ENCODE data around the gene FRAS1. TPM values are rescaled to one million over a fixed set of nuclear protein-coding genes. Genes with fewer than 3 reads are reported as not detected.

Gene FRAS1
- total and polyA plus RNA-seq, 3 experiments from 2014 or later, result not detected

DNA sequence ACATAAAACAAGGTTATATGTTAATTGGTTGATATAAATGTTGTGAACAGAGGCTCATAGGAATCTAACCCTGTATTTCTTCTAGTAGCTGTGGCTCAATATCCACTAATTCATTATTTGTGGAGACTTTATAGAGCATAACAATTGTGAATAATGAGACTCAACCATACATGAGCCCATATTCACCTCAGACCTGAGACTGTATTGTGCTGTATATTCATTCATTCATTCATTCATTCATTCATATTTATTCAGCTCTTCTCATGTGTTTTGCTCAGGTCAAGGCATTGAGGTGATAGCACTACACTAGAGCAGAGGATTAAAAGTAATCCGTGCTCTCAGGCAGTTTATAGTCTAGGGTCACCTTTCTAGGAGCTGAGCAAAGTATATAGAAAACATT lies 470.0 kb downstream of the FRAS1 start:
- no peak for DNase-seq
- H3K9me3 Mint-ChIP-seq, result peaks cover 0 to 5% (median 0%) of the 10 kb centered on the region in 5 donors
- Histone ChIP-seq H3K27ac (ENCODE audit: low read depth, low read length) (no peak overlapping the region), H3K4me3 (ENCODE audit: low read length) (no peak overlapping the region), H3K4me1 (ENCODE audit: insufficient read depth, low read length) (no peaks in the 10 kb centered on the region), H3K27me3 (ENCODE audit: insufficient read depth, low read length, poor library complexity, severe bottlenecking) (no peaks in the 10 kb centered on the region), H3K36me3 (ENCODE audit: insufficient read depth, low read length) (no peaks in the 10 kb centered on the region), H3K9me3 (ENCODE audit: low read length) (no peaks in the 10 kb centered on the region)
- H3K36me3 Mint-ChIP-seq, result no peaks in the 10 kb centered on the region
- ChIA-PET POLR2A (no interaction called here), CTCF (no interaction called here)
- no peak overlapping the region for H3K4me3 Mint-ChIP-seq
- peaks cover 7 to 10% of the 10 kb centered on the region in 2 donors for H3K27me3 Mint-ChIP-seq
- no peaks in the 10 kb centered on the region for H3K4me1 Mint-ChIP-seq
- no peak overlapping the region for H3K27ac Mint-ChIP-seq

DNA sequence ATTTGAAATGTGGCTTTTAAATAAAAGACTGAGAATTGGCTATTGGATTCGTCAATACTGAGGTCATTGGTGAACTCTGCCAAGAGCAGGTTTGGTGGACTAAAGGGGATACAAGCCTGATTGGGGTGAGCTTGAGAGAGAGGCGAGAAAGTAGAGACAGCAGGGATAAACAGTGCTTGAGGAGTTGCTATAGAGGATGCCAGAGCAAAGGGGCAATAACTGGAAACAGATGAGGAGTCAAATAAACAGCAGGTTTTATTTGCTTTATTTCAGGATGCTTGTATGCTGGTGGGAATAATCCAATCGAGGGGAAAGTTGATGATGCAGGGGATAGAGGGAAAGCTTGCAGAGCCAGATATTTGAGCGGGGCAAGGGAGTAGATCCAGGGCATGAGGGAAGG lies 470.4 kb downstream of the FRAS1 start:
- H3K27me3 ChIP-seq (ENCODE audit: insufficient read depth, low read length, poor library complexity, severe bottlenecking), result no peaks in the 10 kb centered on the region

DNA sequence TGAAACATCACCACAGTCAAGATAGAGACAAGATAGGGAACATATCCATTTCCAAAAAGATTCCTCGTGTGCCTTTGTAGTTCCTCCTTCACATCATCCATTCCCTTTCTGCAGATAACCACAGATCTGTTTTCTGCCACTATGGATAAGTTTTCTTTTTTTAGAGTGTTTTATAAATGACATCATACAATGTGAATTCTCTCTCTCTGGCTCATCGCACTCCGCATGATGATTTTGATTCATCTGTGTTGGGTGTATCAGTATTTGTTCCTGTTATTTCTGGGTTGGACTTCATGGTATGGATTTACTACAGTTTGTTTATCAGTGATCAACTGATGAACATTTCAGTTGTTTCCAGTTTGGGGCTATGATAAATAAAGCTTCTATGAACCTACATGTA lies 471.2 kb downstream of the FRAS1 start:
- H3K27me3 Mint-ChIP-seq, result peaks cover 6 to 7% of the 10 kb centered on the region in 2 donors
- Histone ChIP-seq H3K4me1 (ENCODE audit: insufficient read depth, low read length) (no peaks in the 10 kb centered on the region), H3K9me3 (ENCODE audit: low read length) (no peaks in the 10 kb centered on the region), H3K36me3 (ENCODE audit: insufficient read depth, low read length) (no peaks in the 10 kb centered on the region), H3K27me3 (ENCODE audit: insufficient read depth, low read length, poor library complexity, severe bottlenecking) (no peaks in the 10 kb centered on the region), H3K27ac (ENCODE audit: low read depth, low read length) (no peak overlapping the region), H3K4me3 (ENCODE audit: low read length) (no peak overlapping the region)
- no peak for DNase-seq
- no peak overlapping the region for H3K27ac Mint-ChIP-seq
- H3K4me1 Mint-ChIP-seq, result no peaks in the 10 kb centered on the region
- peaks cover 0 to 5% (median 0%) of the 10 kb centered on the region in 5 donors for H3K9me3 Mint-ChIP-seq
- H3K4me3 Mint-ChIP-seq, result no peak overlapping the region
- POLR2A ChIA-PET, result no interaction called here
- CTCF ChIA-PET, result no interaction called here
- H3K36me3 Mint-ChIP-seq, result no peaks in the 10 kb centered on the region

More for the DNA sequence above, 470.4 kb downstream of the FRAS1 start:
- ChIA-PET POLR2A (no interaction called here), CTCF (no interaction called here)
- Mint-ChIP-seq H3K9me3 (peaks cover 0 to 5% (median 0%) of the 10 kb centered on the region in 5 donors), H3K36me3 (no peaks in the 10 kb centered on the region), H3K4me3 (no peak overlapping the region), H3K27ac (no peak overlapping the region), H3K4me1 (no peaks in the 10 kb centered on the region), H3K27me3 (peaks cover 6 to 7% of the 10 kb centered on the region in 2 donors)
- Histone ChIP-seq H3K4me3 (ENCODE audit: low read length) (no peak overlapping the region), H3K27ac (ENCODE audit: low read depth, low read length) (no peak overlapping the region), H3K4me1 (ENCODE audit: insufficient read depth, low read length) (no peaks in the 10 kb centered on the region), H3K36me3 (ENCODE audit: insufficient read depth, low read length) (no peaks in the 10 kb centered on the region), H3K9me3 (ENCODE audit: low read length) (no peaks in the 10 kb centered on the region)
- DNase-seq, result no peak

DNA sequence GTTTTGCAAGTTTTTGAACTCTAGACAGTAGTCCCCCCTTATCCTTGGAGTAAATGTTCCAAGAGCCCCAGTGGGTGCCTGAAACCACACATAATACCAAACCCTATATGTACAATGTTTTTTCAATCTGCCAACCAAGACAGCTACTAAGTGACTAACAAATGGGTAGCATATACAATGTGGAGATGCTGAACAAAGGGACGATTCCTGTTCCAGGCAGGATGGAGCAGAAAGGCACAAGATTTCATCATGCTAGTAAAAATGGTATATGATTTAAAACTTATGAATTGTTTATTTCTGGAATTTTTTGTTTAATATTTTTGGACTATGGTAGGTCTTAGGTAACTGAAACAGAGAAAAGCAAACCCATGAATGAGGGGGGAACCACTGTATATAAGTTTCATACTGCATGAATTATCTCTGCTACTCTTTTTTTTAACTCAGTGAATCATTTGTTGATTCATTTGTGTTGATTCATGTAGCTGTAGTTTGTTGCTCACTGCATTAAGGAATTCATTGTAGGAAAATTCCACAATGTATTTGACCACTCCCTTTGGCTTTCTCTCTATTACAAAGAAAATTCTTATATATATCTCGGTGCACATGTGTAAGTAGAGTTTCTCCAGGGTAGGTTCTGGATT lies 472.6 kb downstream of the FRAS1 start:
- no peak for DNase-seq
- Histone ChIP-seq H3K4me1 (ENCODE audit: insufficient read depth, low read length) (no peaks in the 10 kb centered on the region), H3K27me3 (ENCODE audit: insufficient read depth, low read length, poor library complexity, severe bottlenecking) (no peaks in the 10 kb centered on the region), H3K36me3 (ENCODE audit: insufficient read depth, low read length) (no peaks in the 10 kb centered on the region), H3K27ac (ENCODE audit: low read depth, low read length) (no peak overlapping the region), H3K9me3 (ENCODE audit: low read length) (no peaks in the 10 kb centered on the region), H3K4me3 (ENCODE audit: low read length) (no peak overlapping the region)
- ChIA-PET POLR2A (no interaction called here), CTCF (no interaction called here)
- Mint-ChIP-seq H3K9me3 (peaks cover 0 to 5% (median 0%) of the 10 kb centered on the region in 5 donors), H3K27ac (no peak overlapping the region), H3K4me1 (no peaks in the 10 kb centered on the region), H3K4me3 (no peak overlapping the region), H3K27me3 (peaks cover 0 to 6% of the 10 kb centered on the region in 2 donors), H3K36me3 (no peaks in the 10 kb centered on the region)

DNA sequence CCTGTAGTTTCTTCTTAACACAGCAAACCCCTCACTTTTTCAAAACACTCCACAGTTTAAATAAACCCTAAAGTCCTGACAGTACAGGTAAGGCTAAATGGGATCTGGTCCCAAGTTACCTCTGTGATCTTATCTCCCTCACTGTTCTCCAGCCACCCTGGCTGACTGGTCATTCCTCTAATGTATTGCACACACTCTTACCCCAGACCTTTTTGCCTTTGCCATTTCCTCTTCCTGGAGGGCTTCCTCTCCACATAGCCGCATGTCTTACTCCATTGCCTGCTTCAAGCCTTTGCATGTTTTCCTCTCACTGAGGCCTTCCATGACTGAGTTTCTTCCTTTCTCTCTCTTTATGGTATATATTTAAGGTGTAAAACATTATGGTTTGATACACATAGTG lies 474.9 kb downstream of the FRAS1 start:
- Histone ChIP-seq H3K27ac (ENCODE audit: low read depth, low read length) (no peak overlapping the region), H3K4me3 (ENCODE audit: low read length) (no peak overlapping the region), H3K27me3 (ENCODE audit: insufficient read depth, low read length, poor library complexity, severe bottlenecking) (no peaks in the 10 kb centered on the region), H3K4me1 (ENCODE audit: insufficient read depth, low read length) (no peaks in the 10 kb centered on the region), H3K36me3 (ENCODE audit: insufficient read depth, low read length) (no peaks in the 10 kb centered on the region), H3K9me3 (ENCODE audit: low read length) (no peaks in the 10 kb centered on the region)
- DNase-seq, result no peak
- POLR2A ChIA-PET, result no interaction called here
- Mint-ChIP-seq H3K36me3 (no peaks in the 10 kb centered on the region), H3K4me3 (no peak overlapping the region), H3K27me3 (peaks cover 0 to 8% of the 10 kb centered on the region in 2 donors), H3K9me3 (peaks cover 0 to 5% (median 0%) of the 10 kb centered on the region in 5 donors), H3K4me1 (no peaks in the 10 kb centered on the region), H3K27ac (peak overlapping the region in 1 of 8 donors; percentile 2)
- CTCF ChIA-PET, result no interaction called here

DNA sequence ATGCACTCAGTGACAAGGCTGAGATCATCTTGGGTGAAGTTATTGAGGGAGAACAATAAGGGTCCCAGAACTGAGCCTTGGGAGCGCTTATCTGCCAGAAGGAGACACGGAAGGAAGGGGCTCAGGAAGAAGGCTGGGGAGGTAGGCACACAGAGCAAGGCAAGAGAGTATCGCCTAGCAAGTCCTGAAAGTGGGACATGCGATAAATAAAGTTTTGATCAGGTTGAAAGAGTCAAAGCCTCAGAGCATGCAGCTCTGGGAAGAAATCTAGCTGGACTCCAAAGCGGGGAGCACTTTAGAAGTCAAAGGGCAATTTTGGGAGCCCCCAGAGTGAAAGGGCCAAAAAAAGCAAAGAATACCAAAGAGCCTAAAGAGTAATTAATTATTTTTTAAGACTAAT lies 476.7 kb downstream of the FRAS1 start:
- Histone ChIP-seq H3K9me3 (ENCODE audit: low read length) (no peaks in the 10 kb centered on the region), H3K4me3 (ENCODE audit: low read length) (no peak overlapping the region), H3K36me3 (ENCODE audit: insufficient read depth, low read length) (no peaks in the 10 kb centered on the region), H3K27me3 (ENCODE audit: insufficient read depth, low read length, poor library complexity, severe bottlenecking) (no peaks in the 10 kb centered on the region), H3K27ac (ENCODE audit: low read depth, low read length) (no peak overlapping the region), H3K4me1 (ENCODE audit: insufficient read depth, low read length) (no peaks in the 10 kb centered on the region)
- H3K9me3 Mint-ChIP-seq, result peaks cover 0 to 5% (median 0%) of the 10 kb centered on the region in 5 donors
- H3K4me3 Mint-ChIP-seq, result no peak overlapping the region
- DNase-seq, result no peak
- H3K36me3 Mint-ChIP-seq, result no peaks in the 10 kb centered on the region
- CTCF ChIA-PET, result no interaction called here
- POLR2A ChIA-PET, result no interaction called here
- no peaks in the 10 kb centered on the region for H3K4me1 Mint-ChIP-seq
- H3K27me3 Mint-ChIP-seq, result peaks cover 0 to 14% of the 10 kb centered on the region in 2 donors
- H3K27ac Mint-ChIP-seq, result no peak overlapping the region

DNA sequence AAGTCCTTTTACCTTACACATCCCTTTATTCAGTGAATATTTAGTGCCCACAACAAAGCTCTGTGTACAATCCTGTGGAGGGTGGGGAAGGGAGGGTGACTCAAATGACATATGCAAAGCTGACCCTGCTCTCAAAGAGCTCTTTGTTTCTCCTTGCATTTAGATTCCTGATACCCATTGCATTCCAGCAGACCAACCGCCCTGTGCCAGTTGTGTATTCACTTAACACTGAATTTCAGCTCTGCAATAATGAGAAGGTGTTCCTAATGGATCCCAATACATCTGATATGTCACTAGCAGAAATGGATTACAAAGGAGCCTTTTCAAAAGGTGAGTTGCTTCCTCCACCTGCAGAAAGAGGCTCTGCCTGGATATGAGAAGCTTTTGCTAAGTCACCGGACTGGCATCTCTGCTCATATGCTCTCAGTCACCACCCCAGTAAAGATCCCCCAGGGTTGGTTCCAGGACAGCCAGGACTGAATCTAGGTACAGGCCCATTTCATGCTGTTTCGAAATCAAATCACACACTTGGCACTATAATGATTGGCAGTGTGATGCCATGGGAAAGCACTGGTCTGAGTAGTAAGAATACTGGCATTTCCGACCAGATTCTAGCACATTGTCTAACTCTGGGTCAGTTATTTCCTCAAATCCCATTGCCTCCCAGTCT lies 477.3 kb downstream of the FRAS1 start:
- ChIA-PET CTCF (no interaction called here), POLR2A (no interaction called here)
- peaks cover 0 to 5% (median 0%) of the 10 kb centered on the region in 5 donors for H3K9me3 Mint-ChIP-seq
- no peak overlapping the region for H3K27ac ChIP-seq (ENCODE audit: low read depth, low read length)
- H3K4me3 ChIP-seq (ENCODE audit: low read length), result no peak overlapping the region
- DNase-seq, result no peak
- H3K36me3 ChIP-seq (ENCODE audit: insufficient read depth, low read length), result no peaks in the 10 kb centered on the region
- H3K27ac Mint-ChIP-seq, result no peak overlapping the region
- peaks cover 0 to 17% of the 10 kb centered on the region in 2 donors for H3K27me3 Mint-ChIP-seq
- no peaks in the 10 kb centered on the region for H3K9me3 ChIP-seq (ENCODE audit: low read length)
- H3K27me3 ChIP-seq (ENCODE audit: insufficient read depth, low read length, poor library complexity, severe bottlenecking), result no peaks in the 10 kb centered on the region
- no peaks in the 10 kb centered on the region for H3K4me1 ChIP-seq (ENCODE audit: insufficient read depth, low read length)
- no peak overlapping the region for H3K4me3 Mint-ChIP-seq
- H3K36me3 Mint-ChIP-seq, result no peaks in the 10 kb centered on the region
- no peaks in the 10 kb centered on the region for H3K4me1 Mint-ChIP-seq

DNA sequence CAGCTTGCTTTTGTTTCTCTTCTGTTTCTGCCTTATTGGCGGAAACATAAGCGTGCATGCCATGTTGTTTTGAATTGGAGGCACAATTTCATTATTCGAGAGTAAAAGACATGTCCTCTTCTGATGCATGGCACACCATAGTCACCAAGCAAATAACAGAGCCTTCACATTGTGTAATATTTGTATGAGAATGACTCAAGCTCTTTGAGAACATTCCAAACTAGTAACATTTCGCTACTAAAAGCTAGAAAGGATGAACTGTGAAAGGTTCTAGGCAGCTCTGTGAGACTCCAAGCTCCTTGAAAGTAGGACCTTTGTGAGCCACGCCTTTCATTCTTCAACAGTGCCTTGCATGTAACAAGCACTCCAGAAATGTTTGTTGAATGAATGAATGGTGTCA lies 485.2 kb downstream of the FRAS1 start:
- H3K4me3 Mint-ChIP-seq, result no peak overlapping the region
- H3K27me3 Mint-ChIP-seq, result peaks cover 2 to 14% of the 10 kb centered on the region in 2 donors
- POLR2A ChIA-PET, result no interaction called here
- CTCF ChIA-PET, result interaction anchor here (1.1 kb wide), 1 partner anchor 347 kb away, joined by 3 read pairs; no protein-coding TSS in a partner anchor
- no peaks in the 10 kb centered on the region for H3K36me3 ChIP-seq (ENCODE audit: insufficient read depth, low read length)
- H3K4me1 ChIP-seq (ENCODE audit: insufficient read depth, low read length), result no peaks in the 10 kb centered on the region
- H3K4me3 ChIP-seq (ENCODE audit: low read length), result no peak overlapping the region
- H3K27me3 ChIP-seq (ENCODE audit: insufficient read depth, low read length, poor library complexity, severe bottlenecking), result no peaks in the 10 kb centered on the region
- H3K4me1 Mint-ChIP-seq, result no peaks in the 10 kb centered on the region
- no peaks in the 10 kb centered on the region for H3K9me3 ChIP-seq (ENCODE audit: low read length)
- no peaks in the 10 kb centered on the region for H3K9me3 Mint-ChIP-seq
- no peak overlapping the region for H3K27ac Mint-ChIP-seq
- H3K36me3 Mint-ChIP-seq, result no peaks in the 10 kb centered on the region
- no peak for DNase-seq
- no peak overlapping the region for H3K27ac ChIP-seq (ENCODE audit: low read depth, low read length)
